ENCODE data around the gene AHDC1. TPM values are rescaled to one million over a fixed set of nuclear protein-coding genes. Genes with fewer than 3 reads are reported as not detected.

Gene AHDC1
- total RNA-seq (2022; extraction: Qiagen RNA extraction) = 16.9 to 31.3 TPM (median 29.9 TPM) in 5 replicates

GRCh38 chr1:27603681-27604578, at the start of gene AHDC1:
Gene AHDC1, minus strand, starts transcription at chr1:27604144. Its CDS starts 52,029 bp downstream, at chr1:27552115.

GRCh38 chr1:27634985-27635367, 31.0 kb upstream of the AHDC1 start, which contains the start of gene FGR:
Gene FGR, minus strand, starts transcription at chr1:27635185. Its CDS starts 11,269 bp downstream, at chr1:27623916.

GRCh38 chr1:27489973-27490741, 113.8 kb downstream of the AHDC1 start, which contains the start of gene WASF2:
Gene WASF2, minus strand, starts transcription at chr1:27490167. Its CDS starts 61,277 bp downstream, at chr1:27428890.

Other genes starting within 250 kb of the AHDC1 start
- 11.2 to 21.7 TPM (median 19.9 TPM) in 5 replicates for gene MAP3K6, start 237.2 kb downstream of the AHDC1 start, total RNA-seq (2022; extraction: Qiagen RNA extraction)
- gene FCN3, start 229.3 kb downstream of the AHDC1 start, total RNA-seq (2022; extraction: Qiagen RNA extraction) = not detected in 5 replicates
- gene CD164L2, start 220.8 kb downstream of the AHDC1 start, total RNA-seq (2022; extraction: Qiagen RNA extraction) = not detected in 5 replicates
- 1.3 to 1.8 TPM (median 1.6 TPM) in 5 replicates for gene GPR3, start 211.5 kb downstream of the AHDC1 start, total RNA-seq (2022; extraction: Qiagen RNA extraction)
- gene WASF2, start 114.0 kb downstream of the AHDC1 start, total RNA-seq (2022; extraction: Qiagen RNA extraction) = 45.8 to 64.5 TPM (median 61.1 TPM) in 5 replicates
- gene FGR, start 31.0 kb upstream of the AHDC1 start, total RNA-seq (2022; extraction: Qiagen RNA extraction) = 0.06 to 0.18 TPM (median 0.09 TPM) in 4 of 5 replicates, not detected in the other
- gene IFI6, start 68.0 kb upstream of the AHDC1 start, total RNA-seq (2022; extraction: Qiagen RNA extraction) = 9.1 to 12.1 TPM (median 10.5 TPM) in 5 replicates
- 5.2 to 6.7 TPM (median 6.5 TPM) in 5 replicates for gene FAM76A, start 121.8 kb upstream of the AHDC1 start, total RNA-seq (2022; extraction: Qiagen RNA extraction)
- 7.8 to 11.8 TPM (median 9.6 TPM) in 5 replicates for gene STX12, start 169.1 kb upstream of the AHDC1 start, total RNA-seq (2022; extraction: Qiagen RNA extraction)
- gene PPP1R8, start 226.6 kb upstream of the AHDC1 start, total RNA-seq (2022; extraction: Qiagen RNA extraction) = 34.6 to 42.4 TPM (median 40.5 TPM) in 5 replicates